Activated B cell treated with CpG ODN at 0.5 μM for 24 hours (primary cell): ENCODE data around the gene RAP1GAP2. TPM values are rescaled to one million over a fixed set of nuclear protein-coding genes. Genes with fewer than 3 reads are reported as not detected.

Source experiments
- ATAC-seq: fragments of 200-7000 bp; cut with Tn5 transposase; one replicate; pipeline ENCODE4 v1.10.0; 2021; ENCODE audit warnings: low read depth, mild to moderate bottlenecking, moderate library complexity
- CTCF ChIA-PET: fragments of 350-600 bp; sonication (Branson Sonifier 250); formaldehyde crosslinking; loops from one replicate; lab custom pipeline; 2021; ENCODE audit warnings: antibody characterized with exemption; lab: Charles Lee
- POLR2A ChIA-PET: fragments of 350-600 bp; sonication (Branson Sonifier 250); formaldehyde crosslinking; loops from one replicate; lab custom pipeline; 2021; ENCODE audit warnings: antibody characterized with exemption; lab: Charles Lee
- DNase-seq: peaks from one replicate; pipeline ENCODE4 v3.0.0; 2022
- H3K27ac Mint-ChIP-seq: one replicate; pipeline ENCODE4 v1.8.0; 2020; ENCODE audit warnings: mixed read lengths
- H3K27me3 Mint-ChIP-seq: one replicate; pipeline ENCODE4 v1.8.0; 2021; ENCODE audit warnings: mixed read lengths
- H3K36me3 Mint-ChIP-seq: one replicate; pipeline ENCODE4 v1.8.0; 2021; ENCODE audit warnings: low read depth, mixed read lengths
- H3K4me1 Mint-ChIP-seq: one replicate; pipeline ENCODE4 v1.8.0; 2021; ENCODE audit warnings: mixed read lengths
- H3K4me3 Mint-ChIP-seq: one replicate; pipeline ENCODE4 v1.8.0; 2020; ENCODE audit warnings: mild to moderate bottlenecking, mixed read lengths
- H3K9me3 Mint-ChIP-seq: one replicate; pipeline ENCODE4 v1.8.0; 2020; ENCODE audit warnings: mixed read lengths
- CTCF ChIP-seq: fragments of 200-600 bp; IDR thresholded peaks from one replicate; pipeline ENCODE4 v1.8.0; 2022; ENCODE audit warnings: antibody characterized with exemption, mild to moderate bottlenecking
- intact Hi-C: fragments of 100-400 bp; cut with micrococcal nuclease; formaldehyde crosslinking; loops from one replicate; pipeline ENCODE4 v1.15.1; 2024
- total RNA-seq: library from RNA; stranded (reverse); gene quantifications from 2 replicates; pipeline ENCODE4 v1.2.3, GENCODE V29; 2022

Gene RAP1GAP2
- total RNA-seq, 1 donor from 2014 or later = 2.6 TPM

- DNase-seq = no peak
- H3K9me3 Mint-ChIP-seq = no peaks in the 10 kb centered on the region
- H3K27me3 Mint-ChIP-seq = no peaks in the 10 kb centered on the region
- no peak for TF ChIP-seq CTCF
- POLR2A ChIA-PET = no interaction called here
- H3K4me1 Mint-ChIP-seq = peaks cover 7% of the 10 kb centered on the region
- H3K36me3 Mint-ChIP-seq = peaks cover 23% of the 10 kb centered on the region
- H3K4me3 Mint-ChIP-seq = no peak overlapping the region
- H3K27ac Mint-ChIP-seq = no peak overlapping the region
- no peak for ATAC-seq
- CTCF ChIA-PET = no interaction called here
- intact Hi-C loops = no loop called here
These were observed 109.0 kb downstream of the RAP1GAP2 start for GRCh38 chr17:2905269-2905668.

GRCh38 chr17:2905696-2906501 is 109.7 kb downstream of the RAP1GAP2 start:
- TF ChIP-seq CTCF = no peak
- no peak for ATAC-seq
- POLR2A ChIA-PET = no interaction called here
- Mint-ChIP-seq H3K36me3 (peaks cover 23% of the 10 kb centered on the region), H3K4me3 (no peak overlapping the region), H3K4me1 (peaks cover 10% of the 10 kb centered on the region), H3K27ac (no peak overlapping the region), H3K27me3 (no peaks in the 10 kb centered on the region), H3K9me3 (no peaks in the 10 kb centered on the region)
- DNase-seq = no peak
- intact Hi-C loops = no loop called here
- CTCF ChIA-PET = no interaction called here

GRCh38 chr17:2906901-2907300 is 110.7 kb downstream of the RAP1GAP2 start:
- no peak overlapping the region for H3K27ac Mint-ChIP-seq
- peaks cover 23% of the 10 kb centered on the region for H3K36me3 Mint-ChIP-seq
- ATAC-seq (no peak), DNase-seq (no peak)
- TF ChIP-seq CTCF = no peak
- intact Hi-C loops = no loop called here
- no peak overlapping the region for H3K4me3 Mint-ChIP-seq
- H3K4me1 Mint-ChIP-seq = peaks cover 11% of the 10 kb centered on the region
- ChIA-PET CTCF (no interaction called here), POLR2A (no interaction called here)
- no peaks in the 10 kb centered on the region for H3K27me3 Mint-ChIP-seq
- no peaks in the 10 kb centered on the region for H3K9me3 Mint-ChIP-seq

GRCh38 chr17:2909175-2909845 is 113.1 kb downstream of the RAP1GAP2 start:
- ChIA-PET CTCF (no interaction called here), POLR2A (no interaction called here)
- no peak overlapping the region for H3K4me3 Mint-ChIP-seq
- no peak overlapping the region for H3K27ac Mint-ChIP-seq
- H3K27me3 Mint-ChIP-seq = no peaks in the 10 kb centered on the region
- no peaks in the 10 kb centered on the region for H3K9me3 Mint-ChIP-seq
- DNase-seq (no peak), ATAC-seq (no peak)
- intact Hi-C loops = no loop called here
- TF ChIP-seq CTCF = no peak
- peaks cover 11% of the 10 kb centered on the region for H3K4me1 Mint-ChIP-seq
- H3K36me3 Mint-ChIP-seq = peaks cover 24% of the 10 kb centered on the region

- CTCF ChIA-PET = no interaction called here
- Mint-ChIP-seq H3K27ac (no peak overlapping the region), H3K4me3 (no peak overlapping the region), H3K9me3 (no peaks in the 10 kb centered on the region), H3K27me3 (no peaks in the 10 kb centered on the region), H3K4me1 (peaks cover 11% of the 10 kb centered on the region), H3K36me3 (peaks cover 24% of the 10 kb centered on the region)
- intact Hi-C loops = no loop called here
- no peak for TF ChIP-seq CTCF
- ATAC-seq = no peak
- POLR2A ChIA-PET = no interaction called here
- no peak for DNase-seq
These were observed 113.6 kb downstream of the RAP1GAP2 start for GRCh38 chr17:2909846-2910234.
